ENCODE data around the gene GPRIN3.

GPRIN3 gene

GRCh38 chr4:89284828-89285227 is 22.8 kb downstream of the GPRIN3 start:
- H3K4me3 ChIP-seq (ENCODE audit: insufficient read length, low read depth), result no peak overlapping the region
- TF ChIP-seq YY1 (IDR thresholded peaks at IDR 0.05; ENCODE audit: insufficient read depth, insufficient read length) (no peak), SUZ12 (IDR thresholded peaks at IDR 0.05; ENCODE audit: extremely low read depth, insufficient read depth, insufficient read length) (no peak), ZNF274 (IDR thresholded peaks at IDR 0.05; ENCODE audit: low read depth, low read length) (no peak)
- H3K36me3 ChIP-seq (ENCODE audit: insufficient read depth, insufficient read length, low read length), result no peaks in the 10 kb centered on the region
- H3K9me3 ChIP-seq (ENCODE audit: insufficient read depth, low read length), result no peaks in the 10 kb centered on the region
- DNase-seq (ENCODE audit: low read depth, low spot score), result no peak
- H3K4me1 ChIP-seq (ENCODE audit: insufficient read depth, insufficient read length), result no peaks in the 10 kb centered on the region
- no peak overlapping the region for H3K9ac ChIP-seq (ENCODE audit: insufficient read length, low read depth)
- no peaks in the 10 kb centered on the region for H3K27me3 ChIP-seq (ENCODE audit: insufficient read depth, insufficient read length)

DNA sequence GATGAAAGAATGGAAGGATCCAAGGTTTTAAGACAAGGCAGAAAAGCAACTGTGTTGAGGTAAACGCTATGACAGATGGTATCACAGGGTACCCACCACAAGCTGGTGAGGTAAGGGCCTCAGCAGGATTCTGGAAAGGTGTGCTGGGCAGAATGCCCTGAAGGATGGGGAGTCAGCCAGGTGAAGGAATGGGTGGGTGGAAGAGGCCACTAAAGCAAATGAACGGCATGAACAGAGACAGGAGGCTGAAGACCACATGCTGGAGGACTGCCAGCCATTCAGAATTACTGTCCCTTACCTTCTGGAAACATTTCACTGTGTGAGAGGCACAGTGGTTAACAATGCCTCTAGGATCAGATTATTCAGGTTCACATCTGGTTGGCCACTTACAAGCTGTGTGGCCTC is 23.6 kb downstream of the GPRIN3 start:
- Histone ChIP-seq H3K27me3 (ENCODE audit: insufficient read depth, insufficient read length) (no peaks in the 10 kb centered on the region), H3K4me1 (ENCODE audit: insufficient read depth, insufficient read length) (no peaks in the 10 kb centered on the region), H3K9me3 (ENCODE audit: insufficient read depth, low read length) (no peaks in the 10 kb centered on the region), H3K36me3 (ENCODE audit: insufficient read depth, insufficient read length, low read length) (no peaks in the 10 kb centered on the region), H3K9ac (ENCODE audit: insufficient read length, low read depth) (no peak overlapping the region), H3K4me3 (ENCODE audit: insufficient read length, low read depth) (no peak overlapping the region)
- TF ChIP-seq ZNF274 (IDR thresholded peaks at IDR 0.05; ENCODE audit: low read depth, low read length) (no peak), YY1 (IDR thresholded peaks at IDR 0.05; ENCODE audit: insufficient read depth, insufficient read length) (no peak), SUZ12 (IDR thresholded peaks at IDR 0.05; ENCODE audit: extremely low read depth, insufficient read depth, insufficient read length) (no peak)
- no peak for DNase-seq (ENCODE audit: low read depth, low spot score)

DNA sequence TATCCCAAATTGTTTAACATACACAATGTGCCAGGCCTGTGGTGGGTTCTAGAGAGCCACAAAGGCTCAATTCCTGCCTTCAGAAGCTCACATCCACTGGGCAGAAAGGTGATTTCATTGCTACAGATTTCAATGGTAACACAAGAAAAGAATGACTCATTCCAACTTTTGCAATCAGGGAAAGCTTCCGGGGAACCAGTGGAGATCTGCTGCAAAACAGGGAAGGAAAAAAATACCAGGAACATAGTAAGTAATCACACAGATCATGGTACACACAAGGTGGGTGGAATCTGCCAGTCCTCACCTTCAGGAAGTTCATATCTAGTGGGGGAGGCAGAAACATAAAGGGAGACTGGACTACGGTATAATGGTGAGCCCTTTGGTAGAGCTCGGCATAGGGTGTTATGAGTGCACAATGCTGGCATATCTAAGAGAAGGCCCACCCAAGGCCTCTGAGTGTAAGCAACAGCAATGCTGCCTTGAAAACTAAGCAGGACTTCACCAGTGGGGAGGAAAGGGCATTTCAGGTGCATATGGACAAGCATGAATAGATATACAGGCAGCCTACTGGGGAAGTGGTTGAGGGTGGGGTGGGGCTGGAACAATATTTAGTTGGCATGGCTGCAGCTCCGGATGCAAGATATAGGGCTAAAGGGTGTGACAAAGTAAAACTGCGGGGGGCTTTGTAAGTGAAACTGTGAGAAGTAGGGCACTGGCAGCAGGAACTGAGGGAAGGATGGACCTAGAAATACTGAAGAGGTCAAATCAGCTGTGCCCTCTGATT is 24.2 kb downstream of the GPRIN3 start:
- no peaks in the 10 kb centered on the region for H3K27me3 ChIP-seq (ENCODE audit: insufficient read depth, insufficient read length)
- H3K4me1 ChIP-seq (ENCODE audit: insufficient read depth, insufficient read length), result no peaks in the 10 kb centered on the region
- no peaks in the 10 kb centered on the region for H3K9me3 ChIP-seq (ENCODE audit: insufficient read depth, low read length)
- no peak overlapping the region for H3K4me3 ChIP-seq (ENCODE audit: insufficient read length, low read depth)
- no peaks in the 10 kb centered on the region for H3K36me3 ChIP-seq (ENCODE audit: insufficient read depth, insufficient read length, low read length)
- TF ChIP-seq SUZ12 (IDR thresholded peaks at IDR 0.05; ENCODE audit: extremely low read depth, insufficient read depth, insufficient read length) (no peak), ZNF274 (IDR thresholded peaks at IDR 0.05; ENCODE audit: low read depth, low read length) (no peak), YY1 (IDR thresholded peaks at IDR 0.05; ENCODE audit: insufficient read depth, insufficient read length) (no peak)
- H3K9ac ChIP-seq (ENCODE audit: insufficient read length, low read depth), result no peak overlapping the region
- DNase-seq (ENCODE audit: low read depth, low spot score), result no peak

- Histone ChIP-seq H3K9ac (ENCODE audit: insufficient read length, low read depth) (no peak overlapping the region), H3K4me1 (ENCODE audit: insufficient read depth, insufficient read length) (no peaks in the 10 kb centered on the region), H3K9me3 (ENCODE audit: insufficient read depth, low read length) (no peaks in the 10 kb centered on the region), H3K27me3 (ENCODE audit: insufficient read depth, insufficient read length) (no peaks in the 10 kb centered on the region), H3K4me3 (ENCODE audit: insufficient read length, low read depth) (no peak overlapping the region), H3K36me3 (ENCODE audit: insufficient read depth, insufficient read length, low read length) (no peaks in the 10 kb centered on the region)
- DNase-seq (ENCODE audit: low read depth, low spot score), result no peak
- TF ChIP-seq ZNF274 (IDR thresholded peaks at IDR 0.05; ENCODE audit: low read depth, low read length) (no peak), SUZ12 (IDR thresholded peaks at IDR 0.05; ENCODE audit: extremely low read depth, insufficient read depth, insufficient read length) (no peak), YY1 (IDR thresholded peaks at IDR 0.05; ENCODE audit: insufficient read depth, insufficient read length) (no peak)
Observed at GRCh38 chr4:89279385-89279784, 28.2 kb downstream of the GPRIN3 start.

DNA sequence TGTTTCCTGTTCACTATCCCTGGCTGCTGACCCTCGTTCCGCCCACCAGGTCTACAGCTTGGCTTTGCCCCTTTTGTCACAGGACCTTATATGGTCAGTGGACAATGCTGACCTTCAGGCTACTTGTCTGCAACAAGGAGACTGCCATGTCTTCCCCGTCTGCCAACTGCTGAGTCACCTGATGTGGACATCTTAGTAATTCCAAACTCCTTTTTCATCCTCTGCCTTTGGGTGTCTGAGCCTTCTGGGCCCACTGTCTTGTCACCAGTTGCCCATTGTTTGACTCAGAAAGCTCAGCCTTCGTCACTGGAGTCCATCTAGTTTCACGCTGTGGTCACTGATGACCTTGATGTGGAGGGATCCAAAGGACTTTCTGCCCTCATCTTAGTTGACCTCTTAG is 30.2 kb downstream of the GPRIN3 start:
- H3K4me3 ChIP-seq (ENCODE audit: insufficient read length, low read depth), result no peak overlapping the region
- no peaks in the 10 kb centered on the region for H3K36me3 ChIP-seq (ENCODE audit: insufficient read depth, insufficient read length, low read length)
- TF ChIP-seq YY1 (IDR thresholded peaks at IDR 0.05; ENCODE audit: insufficient read depth, insufficient read length) (no peak), ZNF274 (IDR thresholded peaks at IDR 0.05; ENCODE audit: low read depth, low read length) (no peak), SUZ12 (IDR thresholded peaks at IDR 0.05; ENCODE audit: extremely low read depth, insufficient read depth, insufficient read length) (no peak)
- H3K27me3 ChIP-seq (ENCODE audit: insufficient read depth, insufficient read length), result no peaks in the 10 kb centered on the region
- no peak for DNase-seq (ENCODE audit: low read depth, low spot score)
- no peaks in the 10 kb centered on the region for H3K9me3 ChIP-seq (ENCODE audit: insufficient read depth, low read length)
- no peaks in the 10 kb centered on the region for H3K4me1 ChIP-seq (ENCODE audit: insufficient read depth, insufficient read length)
- H3K9ac ChIP-seq (ENCODE audit: insufficient read length, low read depth), result no peak overlapping the region

- H3K27me3 ChIP-seq (ENCODE audit: insufficient read depth, insufficient read length), result no peaks in the 10 kb centered on the region
- DNase-seq (ENCODE audit: low read depth, low spot score), result no peak
- no peak overlapping the region for H3K9ac ChIP-seq (ENCODE audit: insufficient read length, low read depth)
- H3K4me1 ChIP-seq (ENCODE audit: insufficient read depth, insufficient read length), result no peaks in the 10 kb centered on the region
- no peaks in the 10 kb centered on the region for H3K36me3 ChIP-seq (ENCODE audit: insufficient read depth, insufficient read length, low read length)
- TF ChIP-seq ZNF274 (IDR thresholded peaks at IDR 0.05; ENCODE audit: low read depth, low read length), result no peak
- no peak for TF ChIP-seq SUZ12 (IDR thresholded peaks at IDR 0.05; ENCODE audit: extremely low read depth, insufficient read depth, insufficient read length)
- TF ChIP-seq YY1 (IDR thresholded peaks at IDR 0.05; ENCODE audit: insufficient read depth, insufficient read length), result no peak
- H3K9me3 ChIP-seq (ENCODE audit: insufficient read depth, low read length), result no peaks in the 10 kb centered on the region
- no peak overlapping the region for H3K4me3 ChIP-seq (ENCODE audit: insufficient read length, low read depth)
Observed at GRCh38 chr4:89276296-89276695, 31.3 kb downstream of the GPRIN3 start.

GRCh38 chr4:89275587-89275986 is 32.0 kb downstream of the GPRIN3 start:
- DNase-seq (ENCODE audit: low read depth, low spot score), result no peak
- H3K4me3 ChIP-seq (ENCODE audit: insufficient read length, low read depth), result no peak overlapping the region
- no peak overlapping the region for H3K9ac ChIP-seq (ENCODE audit: insufficient read length, low read depth)
- H3K4me1 ChIP-seq (ENCODE audit: insufficient read depth, insufficient read length), result no peaks in the 10 kb centered on the region
- no peaks in the 10 kb centered on the region for H3K27me3 ChIP-seq (ENCODE audit: insufficient read depth, insufficient read length)
- no peaks in the 10 kb centered on the region for H3K9me3 ChIP-seq (ENCODE audit: insufficient read depth, low read length)
- no peaks in the 10 kb centered on the region for H3K36me3 ChIP-seq (ENCODE audit: insufficient read depth, insufficient read length, low read length)
- TF ChIP-seq SUZ12 (IDR thresholded peaks at IDR 0.05; ENCODE audit: extremely low read depth, insufficient read depth, insufficient read length), result no peak
- no peak for TF ChIP-seq ZNF274 (IDR thresholded peaks at IDR 0.05; ENCODE audit: low read depth, low read length)
- no peak for TF ChIP-seq YY1 (IDR thresholded peaks at IDR 0.05; ENCODE audit: insufficient read depth, insufficient read length)
